Small intestine (tissue), 7 donors: Measurements from ENCODE around the gene MRC2. TPM values are rescaled to one million over a fixed set of nuclear protein-coding genes. Genes with fewer than 3 reads are reported as not detected.

Source experiments
- DNase-seq, 2 donors: peaks; one replicate each; pipeline versions ENCODE4 v3.0.0 to v3.0.0-alpha.2; 2013
- FAIRE-seq: peaks from 2 replicates; lab custom pipeline; 2012; peaks lifted over from hg19 to GRCh38; lab: Jason Lieb, UNC
- H3K27ac ChIP-seq, 3 donors: one replicate each; pipeline ENCODE4 v1.5.1; 2013; ENCODE audit warnings: low read length in 2 of 3, mild to moderate bottlenecking in 2 of 3, control low read depth in 1 of 3, inconsistent platforms in 1 of 3, low read depth in 1 of 3, moderate library complexity in 1 of 3
- H3K27me3 ChIP-seq, 3 donors: one replicate each; pipeline ENCODE4 v1.6.1; 2013; ENCODE audit warnings: low read length in 3 of 3, inconsistent platforms in 1 of 3; ENCODE audit not compliant: control insufficient read depth in 3 of 3, insufficient read depth in 3 of 3
- H3K36me3 ChIP-seq, 3 donors: one replicate each; pipeline ENCODE4 v1.6.1; 2013; ENCODE audit warnings: low read length in 3 of 3, inconsistent platforms in 1 of 3, low read depth in 1 of 3, mild to moderate bottlenecking in 1 of 3, moderate library complexity in 1 of 3; ENCODE audit not compliant: control insufficient read depth in 3 of 3, insufficient read depth in 2 of 3
- H3K4me1 ChIP-seq, 3 donors: one replicate each; pipeline ENCODE4 v1.6.1; 2013; ENCODE audit warnings: low read length in 2 of 3, inconsistent platforms in 1 of 3, low read depth in 1 of 3, mild to moderate bottlenecking in 1 of 3, moderate library complexity in 1 of 3; ENCODE audit not compliant: control insufficient read depth in 3 of 3, insufficient read depth in 2 of 3
- H3K4me3 ChIP-seq, 3 donors: one replicate each; pipeline ENCODE4 v1.5.1; 2013; ENCODE audit warnings: low read length in 3 of 3, control low read depth in 1 of 3, inconsistent platforms in 1 of 3, low read depth in 1 of 3, mild to moderate bottlenecking in 1 of 3, moderate library complexity in 1 of 3
- H3K9me3 ChIP-seq, 2 donors: one replicate each; pipeline ENCODE4 v1.6.1; 2013; ENCODE audit warnings: low read depth in 1 of 2, low read length in 1 of 2; ENCODE audit not compliant: control insufficient read depth in 2 of 2, insufficient read depth in 1 of 2
- WGBS, 3 donors: extraction: QIAGEN DNeasy Blood & Tissue Kit; methylation state at CpG; one replicate each; pipeline ENCODE4 v1.1.7; 2013; 5-methylcytosine and 5-hydroxymethylcytosine counted together
- polyA plus RNA-seq, 4 donors: library from polyadenylated mRNA; stranded (reverse) in 3 of 4; unstranded in 1 of 4; fragments of 200-250 nt in 3 of 4; fragments of 120-200 nt in 1 of 4; gene quantifications; one replicate each; pipeline versions ENCODE4 v1.2.1 to v1.2.3, GENCODE V29; 2013
- donor health status: healthy with polysubstance abuse.
- donor health status: control.
- donor health status: control.
- donor health status: Bipolar disorder and iron deficiency.
- donor health status: healthy.

The MRC2 gene
- polyA plus RNA-seq, 4 donors: 0.67 to 11.6 (median 4.5) TPM

GRCh38 chr17:62737513-62737912, 110.0 kb downstream of the MRC2 start:
- Histone ChIP-seq H3K9me3 (no peaks in the 10 kb centered on the region), H3K27ac (no peak overlapping the region), H3K4me1 (no peaks in the 10 kb centered on the region), H3K4me3 (no peak overlapping the region), H3K36me3 (no peaks in the 10 kb centered on the region), H3K27me3 (no peaks in the 10 kb centered on the region)
- DNase-seq (no peak), FAIRE-seq (no peak)
- 72 to 79% (median 73%) methylated on average over 8 of the region's 8 CpGs for WGBS, 3 donors

- no peaks in the 10 kb centered on the region for H3K9me3 ChIP-seq
- H3K27me3 ChIP-seq: no peaks in the 10 kb centered on the region
- H3K36me3 ChIP-seq: no peaks in the 10 kb centered on the region
- H3K4me3 ChIP-seq: no peak overlapping the region
- FAIRE-seq (no peak), DNase-seq (no peak)
- no peaks in the 10 kb centered on the region for H3K4me1 ChIP-seq
- H3K27ac ChIP-seq: no peak overlapping the region
- 87 to 91% (median 90%) methylated on average over 9 of the region's 9 CpGs for WGBS, 3 donors
Observed at GRCh38 chr17:62738281-62738680, 110.8 kb downstream of the MRC2 start.

- H3K27ac ChIP-seq: no peak overlapping the region
- WGBS, 3 donors: 86 to 91% (median 90%) methylated on average over 16 of the region's 16 CpGs
Observed at GRCh38 chr17:62739645-62740388, 112.3 kb downstream of the MRC2 start.

GRCh38 chr17:62741290-62741689, 113.8 kb downstream of the MRC2 start:
- 70 to 82% (median 79%) methylated on average over 4 of the region's 4 CpGs for WGBS, 3 donors
- DNase-seq: no peak
- no peaks in the 10 kb centered on the region for H3K9me3 ChIP-seq
- H3K27me3 ChIP-seq: peaks cover 0 to under 1% (median 0%) of the 10 kb centered on the region in 3 donors
- H3K4me1 ChIP-seq: no peaks in the 10 kb centered on the region
- H3K36me3 ChIP-seq: no peaks in the 10 kb centered on the region
- FAIRE-seq: no peak
- no peak overlapping the region for H3K4me3 ChIP-seq
- H3K27ac ChIP-seq: no peak overlapping the region

More at GRCh38 chr17:62739645-62740388, 112.3 kb downstream of the MRC2 start:
- H3K36me3 ChIP-seq: no peaks in the 10 kb centered on the region
- H3K4me1 ChIP-seq: no peaks in the 10 kb centered on the region
- no peaks in the 10 kb centered on the region for H3K9me3 ChIP-seq
- no peak for FAIRE-seq
- H3K4me3 ChIP-seq: no peak overlapping the region
- H3K27me3 ChIP-seq: no peaks in the 10 kb centered on the region
- DNase-seq: no peak

Other genes starting within 250 kb of the MRC2 start
- under 1 TPM in 1 of 4 donors, not detected in 3; 0.04 TPM for gene EFCAB3, start 247.1 kb upstream of the MRC2 start, polyA plus RNA-seq
- gene METTL2A, start 203.8 kb upstream of the MRC2 start, polyA plus RNA-seq: 10 to 100 TPM in 2 of 4 donors, 1 to 10 TPM in 2; 6.5 to 16.9 (median 10.8) TPM
- gene TLK2, start 148.8 kb upstream of the MRC2 start, polyA plus RNA-seq: 10 to 100 TPM; 13.0 to 30.8 (median 16.2) TPM
- under 1 TPM in 2 of 4 donors, not detected in 2; 0.10 to 0.13 TPM for gene MARCHF10, start 180.6 kb downstream of the MRC2 start, polyA plus RNA-seq